ENCODE results near the gene MPDZ. TPM values are rescaled to one million over a fixed set of nuclear protein-coding genes. Genes with fewer than 3 reads are reported as not detected.

Gene MPDZ
- total RNA-seq, 2 donors from 2014 or later, result 26.9 to 61.5 TPM

- Histone ChIP-seq H3K36me3 (no peaks in the 10 kb centered on the region), H3K9me3 (no peaks in the 10 kb centered on the region), H3K4me3 (no peak overlapping the region), H3K27me3 (replicated peaks; ENCODE audit: insufficient read depth) (no peaks in the 10 kb centered on the region), H3K27ac (peak overlapping the region; percentile 35 to 54), H3K4me1 (replicated peaks) (peaks cover 6% of the 10 kb centered on the region)
- TF ChIP-seq CTCF (IDR thresholded peaks at IDR 0.05) (no peak), POLR2A (IDR thresholded peaks at IDR 0.05) (no peak), POLR2AphosphoS5 (IDR thresholded peaks at IDR 0.05) (peak; percentile 92)
- peak; percentile 75 for DNase-seq (ENCODE audit: low spot score)
- WGBS, result 23% methylated on average over 2 of the region's 2 CpGs
- intact Hi-C loops (cut with DNase I), result no loop called here
Measured at GRCh38 chr9:13082796-13083195, 196.7 kb downstream of the MPDZ start.

GRCh38 chr9:13078164-13078563 lies 201.3 kb downstream of the MPDZ start:
- Histone ChIP-seq H3K27ac (no peak overlapping the region), H3K9me3 (no peaks in the 10 kb centered on the region), H3K4me3 (no peak overlapping the region), H3K4me1 (replicated peaks) (no peaks in the 10 kb centered on the region), H3K27me3 (replicated peaks; ENCODE audit: insufficient read depth) (no peaks in the 10 kb centered on the region), H3K36me3 (no peaks in the 10 kb centered on the region)
- TF ChIP-seq POLR2AphosphoS5 (IDR thresholded peaks at IDR 0.05) (no peak), CTCF (IDR thresholded peaks at IDR 0.05) (no peak), POLR2A (IDR thresholded peaks at IDR 0.05) (no peak)
- intact Hi-C loops (cut with DNase I), result no loop called here
- no peak for DNase-seq (ENCODE audit: low spot score)
- 92% methylated on average over 1 of the region's 1 CpG for WGBS

GRCh38 chr9:13076616-13077015 lies 202.9 kb downstream of the MPDZ start:
- no peaks in the 10 kb centered on the region for H3K36me3 ChIP-seq
- TF ChIP-seq CTCF (IDR thresholded peaks at IDR 0.05) (no peak), POLR2A (IDR thresholded peaks at IDR 0.05) (no peak), POLR2AphosphoS5 (IDR thresholded peaks at IDR 0.05) (no peak)
- DNase-seq (ENCODE audit: low spot score), result no peak
- H3K4me1 ChIP-seq (replicated peaks), result no peaks in the 10 kb centered on the region
- no peak overlapping the region for H3K27ac ChIP-seq
- H3K9me3 ChIP-seq, result no peaks in the 10 kb centered on the region
- intact Hi-C loops (cut with DNase I), result no loop called here
- H3K4me3 ChIP-seq, result no peak overlapping the region
- no peaks in the 10 kb centered on the region for H3K27me3 ChIP-seq (replicated peaks; ENCODE audit: insufficient read depth)

- H3K36me3 ChIP-seq, result no peaks in the 10 kb centered on the region
- H3K4me1 ChIP-seq (replicated peaks), result no peaks in the 10 kb centered on the region
- no peaks in the 10 kb centered on the region for H3K27me3 ChIP-seq (replicated peaks; ENCODE audit: insufficient read depth)
- TF ChIP-seq POLR2A (IDR thresholded peaks at IDR 0.05) (no peak), POLR2AphosphoS5 (IDR thresholded peaks at IDR 0.05) (no peak), CTCF (IDR thresholded peaks at IDR 0.05) (no peak)
- no peak overlapping the region for H3K4me3 ChIP-seq
- no peak for DNase-seq (ENCODE audit: low spot score)
- no peak overlapping the region for H3K27ac ChIP-seq
- intact Hi-C loops (cut with DNase I), result no loop called here
- no peaks in the 10 kb centered on the region for H3K9me3 ChIP-seq
Measured at GRCh38 chr9:13071921-13072320, 207.6 kb downstream of the MPDZ start.

- no peaks in the 10 kb centered on the region for H3K4me1 ChIP-seq (replicated peaks)
Measured at GRCh38 chr9:13070612-13071595, 208.6 kb downstream of the MPDZ start.

More at GRCh38 chr9:13070612-13071595, 208.6 kb downstream of the MPDZ start:
- DNase-seq (ENCODE audit: low spot score), result no peak
- Histone ChIP-seq H3K27ac (peak overlapping the region; percentile 64 to 71), H3K4me3 (no peak overlapping the region), H3K27me3 (replicated peaks; ENCODE audit: insufficient read depth) (no peaks in the 10 kb centered on the region), H3K9me3 (no peaks in the 10 kb centered on the region), H3K36me3 (no peaks in the 10 kb centered on the region)
- no peak for TF ChIP-seq POLR2A (IDR thresholded peaks at IDR 0.05)
- peak; percentile 48 for TF ChIP-seq POLR2AphosphoS5 (IDR thresholded peaks at IDR 0.05)
- no peak for TF ChIP-seq CTCF (IDR thresholded peaks at IDR 0.05)
- WGBS, result 70% methylated on average over 12 of the region's 12 CpGs
- intact Hi-C loops (cut with DNase I), result no loop called here
